Melanocyte of skin (primary cell): ENCODE results near the gene H2BW1. TPM values are rescaled to one million over a fixed set of nuclear protein-coding genes. Genes with fewer than 3 reads are reported as not detected.

Source experiments
- total RNA-seq, 2 donors: library from RNA; depleted of rRNA; stranded (reverse); fragments of >200 nt; gene quantifications; 2 replicates each; pipeline ENCODE4 v1.2.3, GENCODE V29; 2012

H2BW1 gene, protein sequence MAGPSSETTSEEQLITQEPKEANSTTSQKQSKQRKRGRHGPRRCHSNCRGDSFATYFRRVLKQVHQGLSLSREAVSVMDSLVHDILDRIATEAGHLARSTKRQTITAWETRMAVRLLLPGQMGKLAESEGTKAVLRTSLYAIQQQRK
- total RNA-seq: not detected

DNA sequence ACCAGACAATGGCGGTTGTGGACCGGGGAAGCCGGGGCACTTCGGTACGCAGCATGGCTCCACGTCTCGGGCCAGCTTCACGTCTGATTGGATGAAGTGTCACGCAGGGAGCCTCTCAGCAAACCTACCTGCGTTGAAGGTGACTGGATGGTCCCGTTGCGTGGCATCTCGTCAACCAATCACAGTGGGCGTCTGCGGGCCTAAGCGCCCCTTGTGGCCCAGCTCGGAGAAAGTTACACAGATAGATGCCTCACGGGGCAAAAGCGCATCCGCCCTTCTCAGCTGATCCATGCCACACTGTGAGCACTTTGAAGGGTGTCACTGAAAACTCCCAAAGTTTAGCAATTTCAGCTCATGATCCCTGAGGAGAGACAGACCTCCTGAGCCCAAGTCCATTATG is at the start of gene H2BW1:
TSS of gene H2BW1 (minus strand) at position 103 of the 400 bp plus-strand sequence. CDS start 132 bp downstream, outside the sequence.

DNA sequence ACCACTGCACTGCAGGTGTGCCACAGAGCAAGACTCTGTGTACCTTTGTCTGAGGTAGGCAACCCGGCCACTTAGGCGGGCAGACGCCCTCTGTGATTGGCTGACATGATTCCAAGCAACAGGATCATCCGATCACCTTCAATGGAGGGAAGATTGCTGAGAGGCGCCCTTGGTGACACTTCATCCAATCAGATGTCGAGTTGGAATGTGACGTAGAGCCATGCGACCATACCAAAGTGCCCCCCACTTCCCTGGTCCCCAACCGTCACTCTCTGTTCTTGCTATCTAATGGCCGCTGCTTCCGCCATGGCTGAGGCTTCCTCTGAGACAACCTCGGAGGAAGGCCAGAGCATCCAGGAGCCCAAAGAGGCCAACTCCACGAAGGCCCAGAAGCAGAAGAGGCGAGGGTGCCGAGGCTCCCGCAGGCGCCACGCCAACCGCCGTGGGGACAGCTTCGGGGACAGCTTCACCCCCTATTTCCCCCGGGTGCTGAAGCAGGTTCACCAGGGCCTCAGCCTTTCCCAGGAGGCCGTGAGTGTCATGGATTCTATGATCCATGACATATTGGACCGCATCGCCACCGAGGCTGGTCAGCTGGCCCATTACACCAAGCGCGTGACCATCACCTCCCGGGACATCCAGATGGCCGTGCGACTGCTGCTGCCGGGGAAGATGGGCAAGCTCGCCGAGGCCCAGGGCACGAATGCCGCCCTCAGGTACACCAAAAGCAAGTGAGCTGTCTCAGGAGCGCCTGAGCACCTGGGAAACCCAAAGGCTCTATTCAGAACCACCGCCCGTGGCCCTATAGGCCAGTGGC is 26.4 kb upstream of the H2BW1 start, which contains the start of gene H2BW2:
TSS of gene H2BW2 (plus strand) at position 268 of the 817 bp plus-strand sequence. CDS start at position 307, 39 bp downstream.

DNA sequence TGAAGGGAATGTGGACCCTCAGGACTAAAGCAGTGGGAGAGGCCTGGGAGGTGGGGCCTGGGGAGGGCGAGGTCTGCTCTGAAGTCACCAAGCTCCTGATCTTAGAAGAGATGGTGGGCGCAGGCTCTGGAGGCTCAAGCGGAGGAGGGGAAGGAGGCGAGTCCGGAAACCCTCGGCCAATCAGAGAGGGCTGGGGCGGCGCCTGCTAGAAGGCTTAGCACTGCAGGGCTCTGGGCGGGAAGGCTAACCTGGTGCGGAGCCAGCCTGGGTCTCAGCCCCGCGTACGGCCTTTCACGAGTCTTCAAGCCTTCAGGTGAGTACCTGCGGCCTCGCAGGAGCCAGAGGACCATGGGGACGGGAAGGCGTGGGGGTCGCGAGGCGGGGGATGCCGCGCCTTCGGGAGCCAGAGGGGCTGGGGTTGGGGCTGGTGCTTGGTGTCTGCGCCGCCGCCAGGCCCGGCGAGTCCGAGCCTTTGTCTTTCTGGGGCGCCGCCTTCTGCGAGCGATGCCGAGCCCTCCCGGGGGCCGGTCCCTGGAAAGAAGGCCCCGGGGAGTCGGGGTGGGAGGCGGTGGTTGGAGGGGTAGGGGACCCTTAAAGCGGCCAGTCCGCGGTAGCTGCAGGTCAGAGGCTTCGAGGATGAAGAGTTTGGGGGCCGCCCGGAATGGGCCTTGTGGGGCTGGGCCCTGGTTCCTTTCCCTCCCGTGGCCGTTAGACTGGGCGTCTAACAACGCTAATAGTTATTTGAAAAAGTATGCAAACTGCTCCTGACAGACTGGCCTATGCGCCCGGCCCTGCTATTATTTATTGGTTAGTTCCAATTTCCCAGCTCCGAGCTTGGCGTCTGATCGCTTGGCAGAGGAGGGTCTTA is 50.9 kb downstream of the H2BW1 start, which contains the start of gene TMSB15B:
TSS of gene TMSB15B (plus strand) at position 217 of the 868 bp plus-strand sequence.

Other genes with a start within 250 kb of the H2BW1 start
- gene PLP1, start 236.9 kb downstream of the H2BW1 start, total RNA-seq: 100 to 1,000 TPM; 171 to 300 TPM
- 1 to 10 TPM in 1 of 2 donors, under 1 TPM in 1; 0.67 to 1.0 TPM for gene RAB9B, start 181.5 kb downstream of the H2BW1 start, total RNA-seq
- gene TMSB15B, start 51.1 kb downstream of the H2BW1 start, total RNA-seq: 1 to 10 TPM; 2.3 to 5.2 TPM
- gene H2BW2, start 26.2 kb upstream of the H2BW1 start, total RNA-seq: not detected
- 1 to 10 TPM; 3.4 to 4.3 TPM for gene TMSB15C, start 62.5 kb upstream of the H2BW1 start, total RNA-seq
- under 1 TPM; under 0.01 to 0.69 TPM for gene ZCCHC18, start 98.8 kb upstream of the H2BW1 start, total RNA-seq
- gene SLC25A53, start 143.3 kb upstream of the H2BW1 start, total RNA-seq: 1 to 10 TPM; 6.5 to 6.7 TPM
- 10 to 100 TPM; 23.1 to 26.6 TPM for gene FAM199X, start 152.7 kb upstream of the H2BW1 start, total RNA-seq
- not detected for gene ESX1, start 241.2 kb upstream of the H2BW1 start, total RNA-seq